HS-27A (cell line): ENCODE results near the gene KRTAP15-1.

Experiments used
- DNase-seq: peaks from one replicate; pipeline ENCODE4 v3.0.0-alpha.2; 2012; ENCODE audit warnings: low read depth, missing footprints

KRTAP15-1 gene

GRCh38 chr21:30439975-30440374 is at the start of gene KRTAP15-1:
KRTAP15-1 (plus strand) TSS chr21:30440275; CDS start chr21:30440328, 53 bp downstream.
- no peak for DNase-seq

- DNase-seq, result no peak
Measured at GRCh38 chr21:30391492-30392025, 48.5 kb upstream of the KRTAP15-1 start.

- DNase-seq, result no peak
Measured at GRCh38 chr21:30395731-30396130, 44.3 kb upstream of the KRTAP15-1 start, which contains the start of gene KRTAP13-1. KRTAP13-1 (plus strand) TSS chr21:30396031; CDS start chr21:30396087, 56 bp downstream.

- DNase-seq, result peak; percentile 27
Measured at GRCh38 chr21:30408782-30409494, 31.1 kb upstream of the KRTAP15-1 start.

- DNase-seq, result no peak
Measured at GRCh38 chr21:30415993-30416392, 24.1 kb upstream of the KRTAP15-1 start.

- no peak for DNase-seq
Measured at GRCh38 chr21:30425826-30426225, 14.2 kb upstream of the KRTAP15-1 start, which contains the start of gene KRTAP13-3. KRTAP13-3 (minus strand) TSS chr21:30425926; CDS start chr21:30425912, 14 bp downstream.

GRCh38 chr21:30426731-30427130 is 13.3 kb upstream of the KRTAP15-1 start:
- DNase-seq, result no peak

- DNase-seq, result no peak
Measured at GRCh38 chr21:30430170-30430655, 9.9 kb upstream of the KRTAP15-1 start, which contains the start of gene KRTAP13-4. KRTAP13-4 (plus strand) TSS chr21:30430220; CDS start chr21:30430276, 56 bp downstream.

- no peak for DNase-seq
Measured at GRCh38 chr21:30434033-30434631, 5.9 kb upstream of the KRTAP15-1 start.

GRCh38 chr21:30437010-30437565 is 3.0 kb upstream of the KRTAP15-1 start:
- DNase-seq, result no peak

GRCh38 chr21:30443226-30443625 is 3.2 kb downstream of the KRTAP15-1 start:
- no peak for DNase-seq

GRCh38 chr21:30444204-30444603 is 4.1 kb downstream of the KRTAP15-1 start:
- DNase-seq, result no peak

GRCh38 chr21:30447056-30447455 is 7.0 kb downstream of the KRTAP15-1 start:
- DNase-seq, result no peak

GRCh38 chr21:30448514-30448913 is 8.4 kb downstream of the KRTAP15-1 start:
- DNase-seq, result no peak

GRCh38 chr21:30463713-30464112 is 23.6 kb downstream of the KRTAP15-1 start:
- DNase-seq, result no peak

GRCh38 chr21:30468900-30469714 is 29.0 kb downstream of the KRTAP15-1 start:
- DNase-seq, result no peak

GRCh38 chr21:30478004-30478403 is 37.9 kb downstream of the KRTAP15-1 start:
- DNase-seq, result no peak

- DNase-seq, result no peak
Measured at GRCh38 chr21:30479259-30479658, 39.2 kb downstream of the KRTAP15-1 start.

GRCh38 chr21:30480145-30480544 is 40.1 kb downstream of the KRTAP15-1 start, which contains the start of gene KRTAP19-1:
KRTAP19-1 (minus strand) TSS chr21:30480367; CDS start chr21:30480317, 50 bp downstream.
- DNase-seq, result no peak

- no peak for DNase-seq
Measured at GRCh38 chr21:30482130-30482529, 42.1 kb downstream of the KRTAP15-1 start.

- no peak for DNase-seq
Measured at GRCh38 chr21:30486180-30486579, 46.1 kb downstream of the KRTAP15-1 start.

GRCh38 chr21:30487336-30487735 is 47.3 kb downstream of the KRTAP15-1 start, which contains the start of gene KRTAP19-2:
KRTAP19-2 (minus strand) TSS chr21:30487436; CDS start chr21:30487348, 88 bp downstream.
- DNase-seq, result no peak
